ENCODE results near the gene CFAP61. TPM values are rescaled to one million over a fixed set of nuclear protein-coding genes. Genes with fewer than 3 reads are reported as not detected.

CFAP61 gene
- total RNA-seq (2022; extraction: Qiagen RNA extraction), result 0.20 to 0.80 TPM (median 0.47 TPM) in 5 replicates

DNA sequence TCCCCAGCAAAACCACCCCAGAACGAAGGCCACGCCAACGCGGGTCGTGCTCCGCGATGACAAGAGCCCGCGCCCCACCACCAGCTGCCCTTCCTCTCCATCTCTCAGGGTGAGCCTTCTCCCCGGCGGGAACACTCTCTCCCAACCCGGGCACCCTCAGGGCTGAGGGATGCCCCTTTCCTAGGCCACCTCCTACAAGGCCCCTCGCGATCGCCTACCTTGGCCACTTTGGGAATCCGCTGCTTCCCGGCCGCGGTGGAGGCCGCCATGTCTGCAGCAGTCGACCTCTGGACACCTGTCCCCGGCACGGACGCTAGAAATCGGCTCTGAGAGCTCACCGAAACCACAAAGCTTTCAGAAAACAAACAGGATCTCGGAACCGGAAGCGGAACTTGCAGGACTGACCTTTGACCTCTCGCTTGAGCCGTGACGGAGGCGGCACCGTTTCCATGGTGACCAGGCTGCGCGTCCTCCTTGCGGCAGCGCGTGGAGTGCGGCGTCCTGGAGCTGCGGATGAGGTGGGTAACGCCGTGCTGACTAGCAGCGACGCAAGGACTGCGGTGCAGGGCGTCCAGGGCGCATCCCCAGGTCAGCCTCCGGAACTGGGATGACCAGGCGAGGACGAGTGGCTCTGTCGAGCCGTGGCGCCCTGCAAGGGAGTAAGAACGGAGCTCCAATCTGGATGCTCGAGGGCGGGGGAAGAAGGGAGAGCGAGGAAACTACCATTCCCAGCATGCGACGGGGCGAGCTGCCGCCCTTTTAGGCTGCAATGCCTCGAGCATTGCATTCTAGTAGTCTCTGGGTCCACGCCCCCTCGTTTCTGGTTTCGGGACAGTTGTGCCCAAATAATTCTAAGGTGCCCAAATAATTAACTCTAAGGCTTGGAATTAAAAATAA lies at the start of gene CFAP61, which contains the start of gene CRNKL1:
TSS of gene CFAP61 (plus strand) at position 459 of the 897 bp plus-strand sequence. CDS start 4,122 bp downstream, outside the sequence.
TSS of gene CRNKL1 (minus strand) at position 393 of the 897 bp plus-strand sequence. CDS start at position 269, 124 bp downstream.

DNA sequence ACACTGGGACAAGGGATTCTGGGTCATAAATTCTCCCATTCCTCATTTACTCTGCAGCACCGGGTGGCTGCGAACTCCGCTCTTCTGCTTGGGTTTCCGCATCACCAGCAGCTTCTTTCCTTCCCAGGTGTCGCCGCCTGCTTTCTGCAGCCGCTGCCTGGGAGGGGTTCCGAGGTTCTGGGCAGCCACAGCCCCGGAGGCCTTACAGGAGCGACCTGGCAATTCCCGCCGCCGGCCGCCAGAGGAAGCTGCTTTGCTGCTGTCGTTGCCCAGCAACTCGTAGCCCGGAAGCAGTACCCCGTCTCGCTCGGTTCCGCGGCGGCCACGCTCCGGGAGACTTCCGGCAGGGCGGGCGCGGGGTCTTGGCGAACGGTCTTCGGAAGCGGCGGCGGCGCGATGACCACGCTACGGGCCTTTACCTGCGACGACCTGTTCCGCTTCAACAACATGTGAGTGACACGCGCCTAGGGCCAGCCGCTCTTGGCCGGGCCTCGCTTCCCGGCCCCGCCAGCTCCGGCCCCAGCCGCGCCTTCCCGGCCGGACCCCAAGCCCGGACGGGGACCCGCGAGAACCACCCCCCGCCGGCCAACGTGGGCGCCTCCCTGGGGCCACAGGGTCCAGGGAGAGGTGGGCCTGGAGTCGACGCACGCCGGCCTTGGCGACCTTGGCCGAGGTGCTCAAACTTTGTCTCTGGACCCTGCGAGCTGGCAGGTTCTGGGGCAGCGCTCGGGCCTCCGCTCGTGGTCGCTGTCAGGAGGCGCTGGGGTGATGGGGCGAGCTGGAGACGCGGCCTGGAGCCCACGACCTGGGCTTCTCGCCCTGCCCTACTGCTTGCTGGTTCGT lies 35.1 kb upstream of the CFAP61 start, which contains the start of gene NAA20:
TSS of gene NAA20 (plus strand) at position 362 of the 843 bp plus-strand sequence. CDS start at position 397, 35 bp downstream.

DNA sequence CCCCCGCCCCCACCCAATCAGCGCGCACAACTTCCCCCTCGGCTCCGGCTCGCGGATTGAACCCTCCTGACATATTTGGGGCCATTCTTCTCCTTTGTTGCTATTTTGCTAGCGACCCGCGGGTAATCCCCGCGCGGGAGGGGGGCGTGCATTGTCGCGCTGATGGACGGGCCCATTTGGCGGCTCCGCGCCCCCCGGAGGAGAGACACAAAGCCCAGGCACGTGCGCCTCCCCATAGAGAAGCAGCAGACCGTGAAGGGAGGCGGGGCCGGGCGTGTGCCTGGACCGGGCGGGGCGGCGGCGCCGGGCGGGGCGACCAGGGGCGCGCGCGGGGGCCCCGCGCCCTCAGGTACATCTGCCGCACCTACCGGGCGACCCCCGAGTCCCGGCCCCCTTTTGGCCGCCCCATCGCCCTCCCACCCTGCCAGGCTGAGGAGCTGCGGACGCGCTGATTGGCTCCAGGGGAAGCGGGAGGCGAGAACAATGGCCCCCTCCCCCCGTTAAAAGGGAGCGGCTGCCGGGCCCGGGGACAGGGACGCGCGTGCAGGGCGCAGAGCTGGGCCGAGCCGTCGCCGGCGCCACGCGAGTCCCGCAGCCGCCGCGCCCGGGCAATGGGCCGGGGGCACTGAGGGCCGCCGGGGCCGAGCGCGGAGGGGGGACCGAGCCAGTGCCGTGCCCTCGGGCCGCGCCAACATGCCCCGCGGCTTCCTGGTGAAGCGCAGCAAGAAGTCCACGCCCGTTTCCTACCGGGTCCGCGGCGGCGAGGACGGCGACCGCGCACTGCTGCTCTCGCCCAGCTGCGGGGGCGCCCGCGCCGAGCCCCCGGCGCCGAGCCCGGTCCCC lies 315.5 kb downstream of the CFAP61 start, which contains the start of gene INSM1:
TSS of gene INSM1 (plus strand) at position 530 of the 843 bp plus-strand sequence. CDS start at position 694, 164 bp downstream.

Other genes starting within 250 kb of the CFAP61 start
- 127 to 151 TPM (median 137 TPM) in 5 replicates for gene NAA20, start 35.2 kb upstream of the CFAP61 start, total RNA-seq (2022; extraction: Qiagen RNA extraction)
- 19.8 to 25.0 TPM (median 21.1 TPM) in 5 replicates for gene CRNKL1, start 66 bp upstream of the CFAP61 start, total RNA-seq (2022; extraction: Qiagen RNA extraction)